AG04450 (cell line): Measurements from ENCODE around the gene MDN1. TPM values are rescaled to one million over a fixed set of nuclear protein-coding genes. Genes with fewer than 3 reads are reported as not detected.
"Not testable (repeated sequence)": the region's sequence is repeated elsewhere in the genome, so short reads cannot be mapped to it uniquely, and the experiment has no call there.

Experiments
- CTCF ChIA-PET: fragments of 300-600, 350-600 bp; formaldehyde crosslinking; extraction: SDS; loops from one replicate; lab custom pipeline; 2022; ENCODE audit warnings: antibody characterized with exemption, inconsistent platforms; lab: Charles Lee
- POLR2A ChIA-PET: fragments of 350-600 bp; formaldehyde crosslinking; extraction: SDS; loops from one replicate; lab custom pipeline; 2021; ENCODE audit warnings: antibody characterized with exemption, inconsistent platforms; lab: Yijun Ruan, JAX
- DNase-seq: peaks from one replicate; pipeline ENCODE4 v3.0.0-alpha.2; 2011; ENCODE audit warnings: low read depth, low spot score
- H3K27ac ChIP-seq: one replicate; pipeline ENCODE4 v1.5.1; 2012; ENCODE audit warnings: low read depth, low read length, control low read depth
- H3K27me3 ChIP-seq: one replicate; pipeline ENCODE4 v1.6.0; 2012; ENCODE audit warnings: low read length; ENCODE audit not compliant: control insufficient read depth, insufficient read depth
- H3K4me3 ChIP-seq: 2 replicates; pipeline ENCODE4 v1.5.1; 2011; ENCODE audit warnings: mild to moderate bottlenecking, low read depth, low read length, control low read depth
- H3K9me3 ChIP-seq: 2 replicates; pipeline ENCODE4 v1.5.1; 2012; ENCODE audit warnings: low read length; ENCODE audit not compliant: control insufficient read depth, insufficient read depth
- polyA plus RNA-seq: library from polyadenylated mRNA; depleted of rRNA; stranded (reverse); fragments of >200 nt; gene quantifications from 2 replicates; pipeline ENCODE4 v1.2.3, GENCODE V29; 2011
- TF ChIP-seq, protein P1 (sequence below): IDR thresholded peaks from 2 replicates; pipeline ENCODE4 v1.5.1; 2011; ENCODE audit warnings: low read depth, low read length, control low read depth, inconsistent platforms

MDN1 gene
- polyA plus RNA-seq, 1 experiment = 15.8 TPM

DNA sequence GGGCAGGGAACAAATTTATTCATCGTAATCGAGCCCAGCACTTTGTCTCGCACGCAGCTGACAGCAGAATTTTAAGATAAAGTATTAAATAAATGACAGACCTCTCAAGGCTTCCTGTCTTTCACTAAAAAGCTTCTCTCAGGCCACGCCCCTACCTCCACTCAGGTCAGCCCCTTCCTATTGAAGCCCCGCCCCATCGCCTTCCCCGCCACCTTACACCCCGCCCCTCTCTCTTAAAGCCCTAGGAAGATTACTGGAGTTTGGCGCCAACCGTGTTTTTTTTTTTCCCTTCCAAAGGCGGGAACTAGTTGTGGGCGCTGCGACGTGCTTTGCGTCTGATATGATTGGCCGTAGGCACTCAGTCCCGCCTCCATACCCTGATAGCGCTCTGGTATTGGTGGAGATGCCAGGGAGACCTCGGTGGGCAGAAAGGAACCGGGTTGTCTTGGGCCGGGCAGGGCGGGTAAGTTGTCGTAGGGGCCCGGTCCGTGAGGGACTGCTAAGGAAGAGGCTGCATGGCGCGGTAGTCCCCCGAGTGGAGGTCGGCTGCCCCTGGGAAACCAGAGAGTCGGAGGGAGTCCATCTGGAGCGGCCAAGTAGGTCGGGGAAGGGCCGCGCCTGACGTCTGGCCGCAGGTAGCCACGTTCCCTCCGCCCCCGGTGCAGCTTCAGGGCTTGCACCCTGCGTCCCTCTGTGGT is 10.0 kb upstream of the MDN1 start, which contains the start of gene CASP8AP2:
CASP8AP2 (plus strand) TSS at position 409 of the 698 bp plus-strand sequence.
- POLR2A ChIA-PET = interaction anchor here (0.6 to 1.7 kb wide), 6 partner anchors 10 to 886 kb away, joined by 3 to 14 read pairs (median 3); partner anchors contain the start of gene MDN1

DNA sequence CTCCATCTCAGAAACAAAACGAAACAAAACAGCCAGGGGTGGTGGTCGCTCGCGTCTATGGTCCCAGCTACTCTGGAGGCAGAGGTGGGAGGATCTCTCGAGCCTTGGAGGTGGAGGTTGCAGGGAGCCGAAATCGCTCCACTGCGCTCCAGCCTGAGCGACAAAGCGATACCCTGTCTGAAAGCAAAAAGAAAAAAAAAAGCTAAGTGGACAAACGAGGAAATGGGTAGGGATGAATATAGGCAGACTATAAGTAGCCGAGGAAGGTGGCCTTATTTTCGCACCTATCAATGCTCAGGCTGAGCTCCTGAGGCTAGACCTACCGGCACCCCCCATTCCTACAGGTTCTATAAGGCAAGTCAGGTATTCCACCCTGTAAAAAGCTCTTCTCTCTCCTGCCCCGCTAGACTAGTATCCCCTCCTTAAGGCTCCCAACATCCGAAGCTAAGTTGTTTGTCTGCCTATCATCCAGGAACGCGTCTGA is 9.4 kb upstream of the MDN1 start:
- POLR2A ChIA-PET = interaction anchor here (0.6 to 1.7 kb wide), 7 partner anchors 9 to 886 kb away, joined by 3 to 14 read pairs (median 3); partner anchors contain the start of gene MDN1
- H3K27ac ChIP-seq = peak overlapping the region; percentile 47

More for the DNA sequence above, 10.0 kb upstream of the MDN1 start, which contains the start of gene CASP8AP2:
- peak within 1 kb of the TSS; percentile 96 for H3K4me3 ChIP-seq
- DNase-seq = peak; percentile 97
- H3K9me3 ChIP-seq = no peaks in the 10 kb centered on the region; the same call in 1 of the 2 replicates
- H3K27ac ChIP-seq = peak within 1 kb of the TSS; percentile 47
- CTCF ChIA-PET = interaction anchor here (0.6 to 2.1 kb wide), 5 partner anchors 9 to 413 kb away, joined by 3 to 6 read pairs (median 4); partner anchors contain the start of gene MDN1
- no peaks in the 10 kb centered on the region for H3K27me3 ChIP-seq
- TF ChIP-seq, protein P1, sequence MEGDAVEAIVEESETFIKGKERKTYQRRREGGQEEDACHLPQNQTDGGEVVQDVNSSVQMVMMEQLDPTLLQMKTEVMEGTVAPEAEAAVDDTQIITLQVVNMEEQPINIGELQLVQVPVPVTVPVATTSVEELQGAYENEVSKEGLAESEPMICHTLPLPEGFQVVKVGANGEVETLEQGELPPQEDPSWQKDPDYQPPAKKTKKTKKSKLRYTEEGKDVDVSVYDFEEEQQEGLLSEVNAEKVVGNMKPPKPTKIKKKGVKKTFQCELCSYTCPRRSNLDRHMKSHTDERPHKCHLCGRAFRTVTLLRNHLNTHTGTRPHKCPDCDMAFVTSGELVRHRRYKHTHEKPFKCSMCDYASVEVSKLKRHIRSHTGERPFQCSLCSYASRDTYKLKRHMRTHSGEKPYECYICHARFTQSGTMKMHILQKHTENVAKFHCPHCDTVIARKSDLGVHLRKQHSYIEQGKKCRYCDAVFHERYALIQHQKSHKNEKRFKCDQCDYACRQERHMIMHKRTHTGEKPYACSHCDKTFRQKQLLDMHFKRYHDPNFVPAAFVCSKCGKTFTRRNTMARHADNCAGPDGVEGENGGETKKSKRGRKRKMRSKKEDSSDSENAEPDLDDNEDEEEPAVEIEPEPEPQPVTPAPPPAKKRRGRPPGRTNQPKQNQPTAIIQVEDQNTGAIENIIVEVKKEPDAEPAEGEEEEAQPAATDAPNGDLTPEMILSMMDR = no peak

DNA sequence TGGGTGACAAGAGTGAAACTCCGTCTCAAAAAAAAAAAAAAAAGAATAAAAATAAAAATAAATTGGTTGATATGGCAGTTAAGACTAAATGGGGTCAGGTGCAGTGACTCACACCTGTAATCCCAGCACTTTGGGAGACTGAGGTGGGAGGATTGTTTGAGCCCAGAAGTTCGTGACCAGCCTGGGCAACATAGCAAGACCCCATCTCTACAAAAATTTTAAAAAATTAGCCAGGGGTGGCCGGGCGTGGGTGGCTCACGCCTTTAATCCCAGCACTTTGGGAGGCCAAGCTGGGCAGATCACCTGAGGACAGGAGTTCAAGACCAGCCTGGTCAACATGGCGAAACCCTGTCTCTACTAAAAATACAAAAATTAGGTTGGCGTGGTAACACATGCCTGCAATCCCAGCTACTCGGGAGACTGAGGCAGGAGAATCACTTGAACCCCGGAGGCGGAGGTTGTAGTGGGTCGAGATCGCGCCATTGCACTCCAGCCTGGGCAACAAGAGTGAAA is 8.9 kb upstream of the MDN1 start:
- ChIA-PET POLR2A (interaction anchor here (0.6 to 1.7 kb wide), 4 partner anchors 9 to 487 kb away, joined by 3 to 14 read pairs (median 4); partner anchors contain the start of gene MDN1), CTCF (interaction anchor here (0.6 to 2.1 kb wide), 5 partner anchors 8 to 112 kb away, joined by 3 to 6 read pairs (median 5); partner anchors contain the start of gene MDN1)
- not testable (repeated sequence) for H3K27ac ChIP-seq

More for the DNA sequence above, 9.4 kb upstream of the MDN1 start:
- Histone ChIP-seq H3K4me3 (peak overlapping the region; percentile 82), H3K27me3 (no peaks in the 10 kb centered on the region), H3K9me3 (no peaks in the 10 kb centered on the region; the same call in 1 of the 2 replicates)
- CTCF ChIA-PET = interaction anchor here (0.6 to 2.1 kb wide), 5 partner anchors 9 to 413 kb away, joined by 3 to 6 read pairs (median 4); partner anchors contain the start of gene MDN1
- TF ChIP-seq, protein P1 = no peak
- DNase-seq = no peak

DNA sequence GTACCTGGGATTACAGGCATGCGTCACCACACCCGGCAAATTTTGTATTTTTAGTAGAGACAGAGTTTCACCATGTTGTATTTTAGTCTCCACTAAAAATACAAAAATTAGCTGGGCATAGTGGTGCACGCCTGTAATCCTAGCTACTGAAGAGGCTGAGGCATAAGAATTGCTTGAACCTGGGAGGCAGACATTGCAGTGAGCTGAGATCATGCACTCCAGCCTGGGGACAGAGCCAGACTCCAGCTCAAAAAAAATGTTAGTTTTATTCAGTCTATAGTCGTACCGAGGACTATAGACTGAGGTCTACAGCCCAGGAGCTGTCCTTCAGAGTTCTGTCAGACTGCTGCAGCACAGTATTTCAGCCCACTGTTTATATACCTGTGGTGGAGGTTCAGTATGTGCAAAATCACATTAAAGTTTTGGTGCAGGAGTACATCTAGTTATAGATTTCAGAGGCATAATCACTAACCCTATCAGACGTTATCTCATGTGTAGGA is 6.5 kb upstream of the MDN1 start:
- TF ChIP-seq, protein P1 = no peak
- Histone ChIP-seq H3K9me3 (no peaks in the 10 kb centered on the region; the same call in 1 of the 2 replicates), H3K4me3 (no peak overlapping the region), H3K27me3 (no peaks in the 10 kb centered on the region), H3K27ac (no peak overlapping the region)
- CTCF ChIA-PET = no interaction called here
- DNase-seq = no peak
- POLR2A ChIA-PET = no interaction called here

More for the DNA sequence above, 8.9 kb upstream of the MDN1 start:
- not testable (repeated sequence) for H3K9me3 ChIP-seq, H3K27me3 ChIP-seq, DNase-seq
- peak overlapping the region; percentile 82 for H3K4me3 ChIP-seq

- Histone ChIP-seq H3K4me3 (peak overlapping the region; percentile 98), H3K27me3 (no peaks in the 10 kb centered on the region), H3K27ac (peak overlapping the region; percentile 81), H3K9me3 (peaks cover 3% of the 10 kb centered on the region; the same call in 1 of the 2 replicates)
- ChIA-PET POLR2A (interaction anchor here (2.0 kb wide), 1 partner anchor 10 kb away, joined by 14 read pairs; the partner anchor contains the start of gene CASP8AP2), CTCF (interaction anchor here (0.7 to 2.0 kb wide), 2 partner anchors 16 to 135 kb away, joined by 4 read pairs; no protein-coding TSS in a partner anchor)
- DNase-seq = no peak
- TF ChIP-seq, protein P1 = no peak
Measured at GRCh38 chr6:89818977-89819335, 638 bp downstream of the MDN1 start.
